Measurements from ENCODE around the gene ACBD6. TPM values are rescaled to one million over a fixed set of nuclear protein-coding genes. Genes with fewer than 3 reads are reported as not detected.

Gene ACBD6
- total RNA-seq, 1 donor from 2014 or later: 33.2 TPM

GRCh38 chr1:180527101-180527669, 24.8 kb upstream of the ACBD6 start:
- no peak for DNase-seq (ENCODE audit: low spot score)

GRCh38 chr1:180525715-180526039, 23.3 kb upstream of the ACBD6 start:
- DNase-seq (ENCODE audit: low spot score): no peak

GRCh38 chr1:180524915-180525714, 22.7 kb upstream of the ACBD6 start:
- no peak for DNase-seq (ENCODE audit: low spot score)

GRCh38 chr1:180524160-180524914, 22.0 kb upstream of the ACBD6 start:
- no peak for DNase-seq (ENCODE audit: low spot score)

- no peak for DNase-seq (ENCODE audit: low spot score)
Observed at GRCh38 chr1:180522213-180522515, 19.8 kb upstream of the ACBD6 start.

- DNase-seq (ENCODE audit: low spot score): no peak
Observed at GRCh38 chr1:180521474-180522212, 19.3 kb upstream of the ACBD6 start.

- DNase-seq (ENCODE audit: low spot score): no peak
Observed at GRCh38 chr1:180519846-180520245, 17.5 kb upstream of the ACBD6 start.

- DNase-seq (ENCODE audit: low spot score): no peak
Observed at GRCh38 chr1:180515857-180516388, 13.5 kb upstream of the ACBD6 start.

GRCh38 chr1:180515364-180515763, 13.0 kb upstream of the ACBD6 start:
- no peak for DNase-seq (ENCODE audit: low spot score)

- no peak for DNase-seq (ENCODE audit: low spot score)
Observed at GRCh38 chr1:180513531-180513930, 11.2 kb upstream of the ACBD6 start.

- DNase-seq (ENCODE audit: low spot score): no peak
Observed at GRCh38 chr1:180510882-180511281, 8.5 kb upstream of the ACBD6 start.

GRCh38 chr1:180508725-180509097, 6.3 kb upstream of the ACBD6 start:
- no peak for DNase-seq (ENCODE audit: low spot score)

GRCh38 chr1:180507795-180508724, 5.7 kb upstream of the ACBD6 start:
- no peak for DNase-seq (ENCODE audit: low spot score)

GRCh38 chr1:180505732-180506335, 3.5 kb upstream of the ACBD6 start:
- DNase-seq (ENCODE audit: low spot score): no peak

GRCh38 chr1:180504186-180504585, 1.8 kb upstream of the ACBD6 start:
- DNase-seq (ENCODE audit: low spot score): no peak

GRCh38 chr1:180503280-180503862, 994 bp upstream of the ACBD6 start:
- DNase-seq (ENCODE audit: low spot score): no peak

GRCh38 chr1:180501865-180502360, 464 bp downstream of the ACBD6 start:
- no peak for DNase-seq (ENCODE audit: low spot score)

GRCh38 chr1:180500689-180501088, 1.7 kb downstream of the ACBD6 start:
- DNase-seq (ENCODE audit: low spot score): no peak

- no peak for DNase-seq (ENCODE audit: low spot score)
Observed at GRCh38 chr1:180498594-180498993, 3.8 kb downstream of the ACBD6 start.

GRCh38 chr1:180497826-180498225, 4.6 kb downstream of the ACBD6 start:
- DNase-seq (ENCODE audit: low spot score): no peak

Data from mesenteric fat pad (tissue), 1 donor.